DOHH2 (cell line): ENCODE measurements around the gene ANK3.

ENCODE experiments used
- H3F3A ChIP-seq: fragments of 200-600 bp; sonication (generic), shearing (Covaris generic); 2 replicates; pipeline ENCODE4 v1.6.0; 2016; ENCODE audit warnings: antibody characterized with exemption, mild to moderate bottlenecking; ENCODE audit not compliant: control insufficient read depth, insufficient read depth
- H3K27ac ChIP-seq: fragments of 200-600 bp; sonication (generic); 2 replicates; pipeline ENCODE4 v1.5.1; 2014; ENCODE audit warnings: low read depth, mild to moderate bottlenecking, low read length, moderate library complexity
- H3K27me3 ChIP-seq: fragments of 200-600 bp; sonication (generic); 2 replicates; pipeline ENCODE4 v1.6.1; 2014; ENCODE audit warnings: mild to moderate bottlenecking, low read length, mixed read lengths; ENCODE audit not compliant: control insufficient read depth
- H3K36me3 ChIP-seq: fragments of 200-600 bp; sonication (generic); 2 replicates; pipeline ENCODE4 v1.6.1; 2014; ENCODE audit warnings: mild to moderate bottlenecking, low read length, moderate library complexity, mixed read lengths; ENCODE audit not compliant: control insufficient read depth
- H3K4me1 ChIP-seq: fragments of 200-600 bp; sonication (generic); 2 replicates; pipeline ENCODE4 v1.6.1; 2014; ENCODE audit warnings: mild to moderate bottlenecking, low read length, mixed read lengths; ENCODE audit not compliant: control insufficient read depth
- H3K4me2 ChIP-seq: fragments of 200-600 bp; sonication (generic); 2 replicates; pipeline ENCODE4 v1.6.0; 2014; ENCODE audit warnings: mild to moderate bottlenecking, low read length, moderate library complexity
- H3K4me3 ChIP-seq: fragments of 200-600 bp; sonication (generic); 2 replicates; pipeline ENCODE4 v1.5.1; 2014; ENCODE audit warnings: mild to moderate bottlenecking, low read length, mixed read lengths
- H3K79me2 ChIP-seq: fragments of 200-600 bp; sonication (generic); 2 replicates; pipeline ENCODE4 v1.6.1; 2014; ENCODE audit warnings: mild to moderate bottlenecking, low read length, mixed read lengths; ENCODE audit not compliant: control insufficient read depth
- H3K9me2 ChIP-seq: fragments of 200-600 bp; sonication (generic); replicated peaks from 2 replicates; pipeline ENCODE4 v1.6.1; 2014; ENCODE audit warnings: mild to moderate bottlenecking, low read length, mixed read lengths; ENCODE audit not compliant: control insufficient read depth
- H3K9me3 ChIP-seq: fragments of 200-600 bp; sonication (generic); 2 replicates; pipeline ENCODE4 v1.6.1; 2014; ENCODE audit warnings: antibody characterized with exemption, low read length, mixed read lengths; ENCODE audit not compliant: control insufficient read depth, insufficient read depth
- H4K20me1 ChIP-seq: fragments of 200-600 bp; sonication (generic); 2 replicates; pipeline ENCODE4 v1.6.0; 2014; ENCODE audit warnings: low read depth, mild to moderate bottlenecking, antibody characterized with exemption, low read length, moderate library complexity; ENCODE audit not compliant: control insufficient read depth, insufficient read depth
- EZH2phosphoT487 ChIP-seq: fragments of 200-600 bp; sonication (generic); IDR thresholded peaks from 2 replicates; pipeline ENCODE4 v1.6.1; 2017; ENCODE audit warnings: borderline replicate concordance, mild to moderate bottlenecking, antibody characterized with exemption, low read length, moderate library complexity, mixed read lengths
- TF ChIP-seq, protein P1 (sequence below): fragments of 200-600 bp; sonication (generic); IDR thresholded peaks from one replicate; pipeline ENCODE4 v1.5.1; 2014; ENCODE audit warnings: antibody characterized with exemption, mild to moderate bottlenecking, low read depth, low read length; ENCODE audit not compliant: poor library complexity, severe bottlenecking

ANK3 gene

DNA sequence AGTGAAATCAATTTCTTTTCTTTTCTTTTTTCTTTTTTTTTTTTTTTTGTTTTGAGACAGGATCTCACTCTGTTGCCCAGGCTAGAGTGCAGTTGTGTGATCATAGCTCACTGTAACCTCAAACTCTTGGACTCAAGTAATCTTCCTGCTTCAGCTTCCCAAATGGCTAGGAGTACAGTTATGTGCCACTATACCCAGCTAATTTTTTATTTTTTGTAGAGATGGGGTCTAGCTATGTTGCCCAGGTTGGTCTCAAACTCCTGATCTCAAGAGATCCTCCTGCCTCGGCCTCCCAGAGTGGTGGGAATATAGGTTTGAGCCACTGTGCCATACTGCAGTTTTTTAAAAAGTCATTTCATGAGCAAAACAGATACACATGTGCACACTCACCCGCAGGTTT lies 79.8 kb downstream of the ANK3 start:
- H3K9me3 ChIP-seq: peaks cover 6% of the 10 kb centered on the region; the same call in 1 of the 2 replicates

DNA sequence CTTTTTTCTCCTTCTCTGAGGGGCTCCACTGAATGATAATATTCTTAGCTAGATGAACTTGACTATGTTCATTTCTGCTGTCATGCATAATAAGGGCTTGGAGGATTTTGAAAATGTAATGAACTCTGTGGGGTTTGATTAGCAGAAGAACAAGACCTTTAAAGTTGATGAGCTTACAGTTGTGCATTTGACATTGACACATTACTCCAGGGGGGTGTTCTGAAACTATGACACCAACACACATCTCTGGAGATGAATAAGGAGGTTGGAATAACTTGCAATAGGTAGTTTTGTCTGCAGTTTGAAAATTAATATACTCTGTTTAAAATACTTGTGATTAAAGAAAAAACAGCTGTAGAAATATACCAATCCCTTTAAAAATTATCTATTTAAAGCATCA lies 80.3 kb downstream of the ANK3 start:
- no peaks in the 10 kb centered on the region for H3K9me2 ChIP-seq
- H3K4me2 ChIP-seq: no peak overlapping the region
- H3K79me2 ChIP-seq: peaks cover 97% of the 10 kb centered on the region
- no peak overlapping the region for H3K4me3 ChIP-seq
- no peaks in the 10 kb centered on the region for H3F3A ChIP-seq
- peaks cover under 1% of the 10 kb centered on the region; the same call in 1 of the 2 replicates for H3K9me3 ChIP-seq
- H3K4me1 ChIP-seq: peaks cover 22% of the 10 kb centered on the region
- H3K36me3 ChIP-seq: peaks cover 38% of the 10 kb centered on the region
- no peak overlapping the region for H3K27ac ChIP-seq
- H3K27me3 ChIP-seq: no peaks in the 10 kb centered on the region
- TF ChIP-seq, protein P1, sequence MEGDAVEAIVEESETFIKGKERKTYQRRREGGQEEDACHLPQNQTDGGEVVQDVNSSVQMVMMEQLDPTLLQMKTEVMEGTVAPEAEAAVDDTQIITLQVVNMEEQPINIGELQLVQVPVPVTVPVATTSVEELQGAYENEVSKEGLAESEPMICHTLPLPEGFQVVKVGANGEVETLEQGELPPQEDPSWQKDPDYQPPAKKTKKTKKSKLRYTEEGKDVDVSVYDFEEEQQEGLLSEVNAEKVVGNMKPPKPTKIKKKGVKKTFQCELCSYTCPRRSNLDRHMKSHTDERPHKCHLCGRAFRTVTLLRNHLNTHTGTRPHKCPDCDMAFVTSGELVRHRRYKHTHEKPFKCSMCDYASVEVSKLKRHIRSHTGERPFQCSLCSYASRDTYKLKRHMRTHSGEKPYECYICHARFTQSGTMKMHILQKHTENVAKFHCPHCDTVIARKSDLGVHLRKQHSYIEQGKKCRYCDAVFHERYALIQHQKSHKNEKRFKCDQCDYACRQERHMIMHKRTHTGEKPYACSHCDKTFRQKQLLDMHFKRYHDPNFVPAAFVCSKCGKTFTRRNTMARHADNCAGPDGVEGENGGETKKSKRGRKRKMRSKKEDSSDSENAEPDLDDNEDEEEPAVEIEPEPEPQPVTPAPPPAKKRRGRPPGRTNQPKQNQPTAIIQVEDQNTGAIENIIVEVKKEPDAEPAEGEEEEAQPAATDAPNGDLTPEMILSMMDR: no peak
- TF ChIP-seq EZH2phosphoT487: no peak
- no peaks in the 10 kb centered on the region for H4K20me1 ChIP-seq

More for the DNA sequence above, 79.8 kb downstream of the ANK3 start:
- Histone ChIP-seq H3K36me3 (peaks cover 43% of the 10 kb centered on the region), H3K9me2 (no peaks in the 10 kb centered on the region), H3K4me1 (peaks cover 25% of the 10 kb centered on the region), H3K27me3 (no peaks in the 10 kb centered on the region), H3K4me2 (no peak overlapping the region), H3K27ac (no peak overlapping the region), H3K4me3 (no peak overlapping the region), H3F3A (0 out of 2 replicates have a peak, but pooled peaks cover 4% of the 10 kb centered on the region), H3K79me2 (peaks cover 99% of the 10 kb centered on the region), H4K20me1 (no peaks in the 10 kb centered on the region)
- TF ChIP-seq EZH2phosphoT487: no peak
- TF ChIP-seq, protein P1: no peak

DNA sequence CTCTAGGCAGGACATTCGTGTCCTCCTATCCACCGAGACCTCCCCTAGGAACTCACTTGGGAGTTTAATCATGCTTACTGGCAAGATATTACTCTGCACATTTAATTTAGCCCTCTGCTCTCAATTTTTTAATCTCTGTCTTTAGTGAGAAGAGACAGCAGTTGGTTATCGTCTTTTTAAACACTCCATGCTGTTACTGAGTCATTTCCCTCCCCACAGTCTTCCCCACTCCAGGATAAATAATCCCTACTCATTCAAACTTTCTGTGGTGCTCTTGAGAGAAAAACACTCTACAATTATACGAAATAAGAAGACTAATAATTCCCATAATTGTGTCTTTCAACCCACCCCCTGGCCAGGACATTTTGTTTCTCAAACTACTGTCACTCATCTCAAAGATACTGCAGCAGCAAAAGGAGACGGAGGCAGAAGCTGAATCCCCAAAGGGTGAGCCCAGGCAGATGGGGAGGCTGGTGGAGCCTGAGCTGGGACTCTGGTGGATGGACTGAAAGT lies 84.2 kb downstream of the ANK3 start:
- Histone ChIP-seq H3K4me1 (peaks cover 17% of the 10 kb centered on the region), H3K4me2 (no peak overlapping the region), H3K27me3 (no peaks in the 10 kb centered on the region), H3K27ac (no peak overlapping the region), H3K79me2 (peaks cover 95% of the 10 kb centered on the region), H3K9me3 (no peaks in the 10 kb centered on the region), H3K4me3 (no peak overlapping the region), H3F3A (no peaks in the 10 kb centered on the region), H3K9me2 (no peaks in the 10 kb centered on the region), H4K20me1 (no peaks in the 10 kb centered on the region), H3K36me3 (peaks cover 19% of the 10 kb centered on the region)
- TF ChIP-seq, protein P1: no peak
- TF ChIP-seq EZH2phosphoT487: no peak
